Measurements from ENCODE around the gene RMND5B.

DNA sequence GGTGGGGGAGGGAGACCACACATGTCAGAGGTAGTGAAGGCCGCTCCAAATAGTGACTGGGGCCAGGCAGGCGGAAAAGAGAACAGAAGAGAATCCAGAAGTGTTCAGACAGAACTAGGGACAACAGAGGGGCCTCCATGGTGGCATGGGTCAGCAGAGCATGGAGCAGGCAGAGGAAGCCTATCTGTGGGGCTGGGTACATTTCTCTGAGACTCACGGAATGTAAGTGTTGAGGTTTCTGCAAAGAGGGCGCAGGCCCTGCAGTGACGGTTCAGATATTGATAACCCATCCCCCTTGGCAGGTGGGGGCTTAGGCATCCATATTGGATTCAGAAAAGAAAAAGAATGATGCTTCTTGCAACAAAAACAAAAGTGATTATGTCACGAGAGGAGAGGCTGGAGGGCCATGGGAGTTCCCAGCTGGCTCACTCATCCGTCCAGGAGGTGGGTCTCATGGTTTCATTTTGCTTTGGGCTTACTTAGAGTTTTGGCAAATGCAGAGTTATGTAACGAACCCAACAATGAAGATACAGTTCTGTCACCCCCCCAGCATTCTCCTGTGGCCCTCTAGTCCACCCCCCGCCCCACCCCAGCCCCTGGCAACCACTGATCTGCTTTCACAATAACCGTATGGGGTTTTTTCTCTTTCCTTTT is 5.4 kb upstream of the RMND5B start:
- TF ChIP-seq EZH2 (IDR thresholded peaks at IDR 0.05), result no peak
- TF ChIP-seq, protein P1, sequence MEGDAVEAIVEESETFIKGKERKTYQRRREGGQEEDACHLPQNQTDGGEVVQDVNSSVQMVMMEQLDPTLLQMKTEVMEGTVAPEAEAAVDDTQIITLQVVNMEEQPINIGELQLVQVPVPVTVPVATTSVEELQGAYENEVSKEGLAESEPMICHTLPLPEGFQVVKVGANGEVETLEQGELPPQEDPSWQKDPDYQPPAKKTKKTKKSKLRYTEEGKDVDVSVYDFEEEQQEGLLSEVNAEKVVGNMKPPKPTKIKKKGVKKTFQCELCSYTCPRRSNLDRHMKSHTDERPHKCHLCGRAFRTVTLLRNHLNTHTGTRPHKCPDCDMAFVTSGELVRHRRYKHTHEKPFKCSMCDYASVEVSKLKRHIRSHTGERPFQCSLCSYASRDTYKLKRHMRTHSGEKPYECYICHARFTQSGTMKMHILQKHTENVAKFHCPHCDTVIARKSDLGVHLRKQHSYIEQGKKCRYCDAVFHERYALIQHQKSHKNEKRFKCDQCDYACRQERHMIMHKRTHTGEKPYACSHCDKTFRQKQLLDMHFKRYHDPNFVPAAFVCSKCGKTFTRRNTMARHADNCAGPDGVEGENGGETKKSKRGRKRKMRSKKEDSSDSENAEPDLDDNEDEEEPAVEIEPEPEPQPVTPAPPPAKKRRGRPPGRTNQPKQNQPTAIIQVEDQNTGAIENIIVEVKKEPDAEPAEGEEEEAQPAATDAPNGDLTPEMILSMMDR (IDR thresholded peaks at IDR 0.05), result no peak
